NCI-H524 treated with DMSO at 0.1 percent for 48 hours (cell line): ENCODE results near the gene MINK1.
"Not testable (repeated sequence)": the region's sequence is repeated elsewhere in the genome, so short reads cannot be mapped to it uniquely, and the experiment has no call there.

ENCODE experiments used
- DNase-seq: peaks from one replicate; lab custom pipeline; 2025; lab: John Stamatoyannopoulos, UW

The MINK1 gene

DNA sequence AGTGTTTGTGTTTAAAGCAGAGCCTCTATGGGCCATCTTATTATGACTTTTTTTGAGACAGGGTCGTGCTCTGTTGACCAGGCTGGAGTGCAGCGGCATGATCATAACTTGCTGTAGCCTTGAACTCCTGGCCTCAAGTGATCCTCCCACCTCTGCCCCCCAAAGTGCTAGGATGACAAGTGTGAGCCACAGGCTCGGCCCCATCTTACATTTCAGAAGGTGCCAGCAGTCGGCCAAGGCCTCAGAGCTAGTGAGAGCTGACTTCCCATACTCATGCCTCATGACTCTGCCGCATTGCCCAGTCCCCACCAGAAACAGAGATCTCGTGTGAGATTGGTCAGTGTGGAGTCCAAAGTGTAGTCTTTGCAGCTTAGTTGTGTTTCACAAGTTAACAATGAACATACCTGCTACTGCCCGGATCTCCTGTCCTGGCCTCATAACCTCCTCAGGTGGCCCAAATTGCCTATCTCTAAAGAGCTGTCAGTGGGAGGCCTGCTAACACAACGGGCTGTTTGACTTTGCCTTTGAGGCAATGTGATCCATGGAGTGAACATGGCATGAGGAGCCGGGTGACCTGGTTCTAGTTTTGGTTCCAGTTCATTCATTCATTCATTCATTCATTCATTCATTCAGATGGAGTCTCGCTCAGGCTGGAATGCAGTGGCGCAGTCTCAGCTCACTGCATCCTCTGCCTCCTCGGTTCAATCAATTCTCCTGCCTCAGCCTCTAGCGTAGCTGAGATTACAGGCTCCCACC lies 13.7 kb downstream of the MINK1 start:
- no peak for DNase-seq

DNA sequence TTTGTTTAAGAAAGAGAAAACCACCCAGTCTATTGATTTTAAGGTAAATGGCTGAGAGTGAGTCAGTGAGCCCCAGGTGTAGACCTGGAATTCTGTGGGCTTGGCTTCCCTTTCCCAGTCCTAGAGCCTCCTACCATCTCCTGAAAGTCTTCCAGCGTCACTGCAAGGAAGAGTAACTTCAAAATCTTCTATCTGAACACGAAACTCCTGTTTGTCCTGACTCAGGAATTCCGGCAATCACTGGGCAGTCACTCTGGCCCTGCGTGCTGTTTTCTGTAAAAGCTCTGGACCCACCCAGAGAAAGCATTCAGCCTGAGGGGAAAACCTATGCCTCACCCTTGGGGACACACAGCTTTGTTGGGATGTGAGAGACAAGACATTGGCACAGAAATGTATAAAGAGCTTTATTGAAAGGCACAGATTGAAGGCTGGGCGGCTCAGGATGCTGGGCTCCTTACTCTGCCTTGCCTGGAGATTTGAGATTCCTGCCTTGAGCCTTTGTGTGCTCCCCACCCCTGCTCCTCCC lies 15.9 kb downstream of the MINK1 start:
- DNase-seq = no peak

DNA sequence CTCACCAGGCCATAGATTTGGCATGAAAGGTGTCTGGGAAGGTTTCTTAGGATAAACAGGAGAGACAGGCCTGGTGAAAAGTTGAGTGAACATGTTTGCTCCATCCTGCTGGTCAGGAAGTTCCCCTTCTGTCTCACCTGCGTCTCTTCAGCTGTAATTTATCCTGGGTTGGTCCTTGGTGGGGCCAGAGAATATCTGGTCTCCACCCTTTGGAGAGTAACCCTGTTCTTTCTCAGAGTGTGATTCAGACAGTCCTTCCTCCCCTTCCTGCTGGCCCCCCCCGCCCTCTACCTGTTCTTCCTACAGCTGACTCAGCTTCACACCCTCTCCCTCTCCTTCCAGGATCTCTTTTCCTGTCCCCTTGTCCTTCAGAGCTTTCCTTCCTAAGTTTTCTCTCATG lies 17.1 kb downstream of the MINK1 start:
- DNase-seq = no peak

DNA sequence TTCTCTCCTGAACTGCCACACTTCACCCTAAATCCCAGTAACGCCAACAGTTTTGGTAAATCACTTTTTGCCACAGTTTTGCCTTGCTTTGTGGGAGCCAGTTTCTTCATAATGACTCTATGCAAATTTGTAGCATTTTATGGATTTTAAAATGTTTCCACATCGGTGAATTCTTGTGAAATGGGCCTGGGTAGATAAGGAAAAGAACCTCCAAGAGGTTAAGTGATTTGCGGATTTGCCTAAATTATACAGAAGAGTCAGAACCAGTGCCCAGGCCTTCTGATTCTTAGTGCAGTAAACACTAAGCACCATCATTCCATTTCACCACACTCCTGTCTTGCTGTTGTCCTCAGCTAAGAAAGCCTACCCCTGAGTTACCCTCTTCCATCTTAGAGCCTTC lies 17.9 kb downstream of the MINK1 start:
- no peak for DNase-seq

DNA sequence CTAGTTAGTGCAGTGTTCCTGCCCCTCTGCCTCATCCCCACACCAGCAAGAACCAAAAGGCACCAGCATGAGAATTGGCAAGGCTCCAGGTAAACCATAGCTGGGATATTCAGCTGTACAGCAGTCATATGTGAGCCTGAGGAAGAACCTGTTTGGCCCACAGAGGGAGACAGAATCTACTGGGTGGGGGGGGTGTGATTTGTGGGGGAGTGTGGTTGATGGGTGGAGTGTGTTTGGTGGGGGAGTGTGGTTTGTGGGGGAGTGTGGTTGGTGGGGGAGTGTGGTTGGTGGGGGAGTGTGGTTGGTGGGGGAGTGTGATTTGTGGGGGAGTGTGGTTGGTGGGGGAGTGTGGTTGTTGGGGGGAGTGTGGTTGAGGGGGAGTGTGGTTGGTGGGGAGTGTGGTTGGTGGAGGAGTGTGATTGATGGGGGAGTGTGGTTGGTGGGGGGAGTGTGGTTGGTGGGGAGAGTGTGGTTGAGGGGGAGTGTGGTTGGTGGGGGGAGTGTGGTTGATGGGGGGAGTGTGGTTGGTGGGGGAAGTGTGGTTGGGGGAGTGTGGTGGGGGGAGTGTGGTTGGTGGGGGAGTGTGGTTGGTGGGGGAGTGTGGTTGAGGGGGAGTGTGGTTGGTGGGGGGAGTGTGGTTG lies 19.5 kb downstream of the MINK1 start:
- DNase-seq = no peak

DNA sequence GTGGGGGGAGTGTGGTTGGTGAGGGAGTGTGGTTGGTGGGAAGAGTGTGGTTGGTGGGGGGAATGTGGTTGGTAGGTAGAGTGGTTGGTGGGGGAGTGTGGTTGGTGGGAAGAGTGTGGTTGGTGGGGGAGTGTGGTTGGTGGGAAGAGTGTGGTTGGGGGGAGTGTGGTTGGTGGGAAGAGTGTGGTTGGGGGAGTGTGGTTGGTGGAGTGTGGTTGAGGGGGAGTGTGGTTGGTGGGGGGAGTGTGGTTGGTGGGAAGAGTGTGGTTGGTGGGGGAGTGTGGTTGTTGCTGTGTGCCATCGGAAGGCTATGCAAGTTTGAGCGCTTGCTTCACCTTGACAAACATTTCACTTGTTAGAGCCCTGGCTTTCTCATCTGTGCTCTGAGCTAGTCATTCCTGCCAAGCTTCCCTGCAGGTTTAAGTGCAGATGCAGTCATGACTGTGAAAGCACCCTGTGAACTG lies 20.1 kb downstream of the MINK1 start:
- DNase-seq = no peak

DNA sequence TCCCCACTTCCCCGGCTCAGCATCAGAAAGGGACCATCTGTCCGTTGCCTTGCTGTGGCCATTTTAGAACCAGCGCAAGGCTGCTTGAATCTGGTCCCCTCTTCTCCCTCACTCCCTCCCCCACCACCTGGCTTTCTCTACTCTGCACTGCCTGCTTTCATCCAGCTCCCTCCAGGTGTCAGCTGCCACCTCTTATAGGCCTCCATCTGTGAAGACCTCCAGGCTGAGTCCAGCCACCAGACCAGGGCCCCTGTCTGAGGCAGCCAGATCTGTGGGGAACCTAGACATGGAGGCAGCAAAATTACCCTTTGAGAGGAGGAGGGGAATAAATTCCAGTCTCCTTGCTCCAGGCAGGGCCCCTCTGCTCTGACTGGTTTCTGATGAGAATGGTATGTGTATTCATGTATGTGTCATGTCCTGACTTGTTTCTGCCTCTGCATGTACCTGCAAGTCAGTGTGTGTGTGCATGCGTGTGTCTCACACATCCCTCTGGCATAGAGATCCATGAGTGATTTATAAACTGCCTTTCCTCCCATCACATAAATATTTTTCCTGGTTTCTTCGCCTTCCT lies 21.1 kb downstream of the MINK1 start:
- DNase-seq = peak; percentile 37

- no peak for DNase-seq
Observed at GRCh38 chr17:4856271-4856936, 23.3 kb downstream of the MINK1 start.

GRCh38 chr17:4856937-4857314 lies 23.8 kb downstream of the MINK1 start:
- no peak for DNase-seq

DNA sequence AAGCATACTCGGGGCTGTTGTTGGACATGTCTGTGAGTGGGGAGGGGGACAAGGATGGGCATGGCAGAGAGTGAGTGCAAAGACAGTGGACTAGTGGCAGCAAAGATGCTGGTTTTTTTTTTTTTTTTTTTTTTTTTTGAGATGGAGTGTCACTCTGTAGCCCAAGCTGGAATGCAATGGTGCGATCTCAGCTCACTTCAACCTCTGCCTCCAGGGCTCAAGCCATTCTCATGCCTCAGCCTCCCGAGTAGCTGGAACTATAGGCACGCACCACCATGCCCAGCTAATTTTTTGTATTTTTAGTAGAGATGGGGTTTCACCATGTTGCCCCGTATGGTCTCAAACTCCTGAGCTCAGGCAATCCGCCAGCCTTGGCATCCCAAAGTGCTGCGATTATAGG lies 24.2 kb downstream of the MINK1 start:
- not testable (repeated sequence) for DNase-seq

DNA sequence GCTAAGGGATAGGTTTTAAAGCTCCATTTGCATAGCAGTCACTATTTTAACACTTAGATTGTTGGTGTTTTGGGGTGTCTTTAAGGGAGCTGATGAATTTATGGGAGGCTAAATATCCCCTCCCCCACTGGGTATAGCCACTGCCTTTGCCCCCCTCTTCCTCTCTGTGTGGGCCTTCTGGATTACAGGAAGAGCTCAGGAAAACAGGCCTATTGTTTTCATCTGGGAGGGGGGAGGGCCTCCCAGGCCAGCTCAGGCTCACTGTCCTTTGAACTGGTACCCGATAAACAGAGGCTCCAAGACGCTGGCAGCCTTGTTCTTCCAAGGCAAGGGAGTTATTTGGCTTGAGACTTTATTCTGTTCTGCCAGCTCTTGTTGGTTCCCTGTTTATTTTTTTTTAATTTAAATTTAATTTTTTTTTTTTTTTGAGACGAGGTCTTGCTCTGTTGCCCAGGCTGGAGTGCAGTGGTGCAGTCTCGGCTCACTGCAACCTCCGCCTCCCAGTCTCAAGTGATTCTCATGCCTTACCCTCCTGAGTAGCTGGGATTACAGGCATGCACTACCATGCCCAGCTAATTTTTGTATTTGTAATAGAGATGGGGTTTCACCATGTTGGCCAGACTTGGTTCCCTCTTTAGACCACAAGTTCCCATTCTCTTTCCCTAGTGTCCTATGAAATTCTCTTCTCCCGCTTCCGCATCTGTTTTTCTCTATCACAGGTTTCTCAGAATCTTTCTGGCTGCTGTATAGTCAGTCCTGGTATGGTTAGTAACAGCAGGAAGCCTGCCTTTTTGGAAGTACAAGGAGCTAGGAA lies 25.1 kb downstream of the MINK1 start:
- DNase-seq = no peak

- DNase-seq = no peak
Observed at GRCh38 chr17:4858882-4859260, 25.7 kb downstream of the MINK1 start.

GRCh38 chr17:4859816-4860625 lies 26.9 kb downstream of the MINK1 start:
- DNase-seq = no peak

- DNase-seq = no peak
Observed at GRCh38 chr17:4860651-4861050, 27.5 kb downstream of the MINK1 start.

- DNase-seq = no peak
Observed at GRCh38 chr17:4861052-4861451, 27.9 kb downstream of the MINK1 start.

GRCh38 chr17:4862720-4863119 lies 29.6 kb downstream of the MINK1 start:
- no peak for DNase-seq

DNA sequence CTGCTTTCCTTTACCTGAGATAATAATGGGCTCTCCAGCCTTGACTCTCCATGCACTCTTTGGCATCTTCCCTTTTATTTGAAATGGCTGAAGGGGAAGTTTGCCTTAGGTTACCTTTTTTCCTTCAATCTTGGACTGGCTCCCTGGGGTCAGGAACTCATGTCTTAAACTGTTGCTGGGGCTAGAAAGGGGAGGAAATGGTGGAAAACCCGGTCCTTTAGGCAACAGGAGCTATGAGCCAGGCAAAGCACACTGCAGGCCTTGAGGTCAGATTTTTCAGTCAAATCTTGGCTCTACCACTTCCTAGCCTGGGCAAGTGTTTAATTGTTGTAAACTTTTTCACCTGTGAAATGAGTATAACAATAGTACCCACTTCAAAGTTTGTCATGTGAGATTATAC lies 30.2 kb downstream of the MINK1 start:
- no peak for DNase-seq

- not testable (repeated sequence) for DNase-seq
Observed at GRCh38 chr17:4867535-4867934, 34.4 kb downstream of the MINK1 start.

GRCh38 chr17:4869058-4869998 lies 36.2 kb downstream of the MINK1 start:
- not testable (repeated sequence) for DNase-seq

DNA sequence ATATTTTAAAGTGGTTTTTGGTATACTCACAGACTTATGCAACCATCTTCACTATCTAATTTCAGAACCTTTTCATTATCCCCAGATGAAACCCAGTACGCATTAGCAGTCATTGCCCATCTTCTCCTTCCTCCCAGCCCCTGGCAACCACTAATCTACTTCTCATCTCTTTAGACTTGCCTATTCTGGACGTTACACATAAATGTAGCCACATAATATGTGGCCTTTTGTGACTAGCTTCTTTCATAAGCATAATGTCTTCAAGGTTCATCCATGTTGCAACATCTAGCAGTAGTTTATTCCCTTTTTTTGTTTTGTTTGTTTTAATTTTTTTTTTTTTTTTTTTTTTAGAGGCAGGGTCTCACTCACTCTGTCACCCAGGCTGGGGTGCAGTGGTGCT lies 37.7 kb downstream of the MINK1 start:
- DNase-seq = no peak
